HG02852 (cell line): ENCODE results near the gene MTERF2.

Experiments
- ATAC-seq: cut with Tn5 transposase; IDR thresholded peaks from one replicate; pipeline ENCODE4 v1.9.1; 2021; ENCODE audit warnings: mild to moderate bottlenecking, moderate library complexity; ENCODE audit not compliant: unreplicated experiment

Gene MTERF2

GRCh38 chr12:106954462-106955376, 32.2 kb downstream of the MTERF2 start:
- no peak for ATAC-seq

DNA sequence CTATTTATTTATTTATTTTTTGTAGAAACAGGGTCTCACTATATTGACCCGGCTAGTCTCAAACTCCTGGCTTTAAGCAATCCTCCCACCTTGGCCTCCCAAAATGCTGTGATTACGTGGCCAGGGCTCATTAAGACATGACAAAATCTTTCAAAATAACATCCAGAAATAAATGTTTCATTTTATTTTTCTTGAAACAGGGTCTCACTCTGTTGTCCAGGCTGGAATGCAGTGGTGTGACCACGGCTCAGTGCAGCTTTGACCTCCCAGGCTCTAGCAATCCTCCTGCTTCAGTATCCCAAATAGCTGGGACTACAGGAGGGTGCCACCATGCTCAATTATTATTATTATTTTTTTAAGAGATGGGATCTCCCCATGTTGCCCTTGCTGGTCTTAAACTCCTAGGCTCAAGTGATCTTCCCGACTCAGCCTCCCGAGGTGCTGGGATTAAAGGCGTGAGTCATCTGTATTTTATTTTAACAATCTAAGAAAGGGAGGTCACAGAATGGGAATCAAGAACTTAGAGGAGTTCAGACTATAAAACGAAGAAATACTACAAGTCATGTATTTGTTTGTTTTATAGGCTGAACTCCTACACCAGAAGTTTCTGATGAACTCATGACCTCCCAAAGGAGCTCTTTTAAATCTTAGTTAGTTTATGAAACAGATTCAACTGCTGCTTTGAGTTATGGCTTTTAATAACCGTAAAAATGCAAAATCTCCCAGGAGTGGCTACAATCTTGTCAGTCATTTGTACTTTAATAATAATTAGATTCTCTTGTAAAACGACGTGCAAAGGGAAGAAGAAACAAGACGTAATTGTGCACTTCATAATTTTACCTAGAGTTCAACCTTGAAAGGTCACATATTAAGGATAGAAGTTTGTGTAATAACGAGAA, 33.3 kb downstream of the MTERF2 start:
- ATAC-seq, result no peak

DNA sequence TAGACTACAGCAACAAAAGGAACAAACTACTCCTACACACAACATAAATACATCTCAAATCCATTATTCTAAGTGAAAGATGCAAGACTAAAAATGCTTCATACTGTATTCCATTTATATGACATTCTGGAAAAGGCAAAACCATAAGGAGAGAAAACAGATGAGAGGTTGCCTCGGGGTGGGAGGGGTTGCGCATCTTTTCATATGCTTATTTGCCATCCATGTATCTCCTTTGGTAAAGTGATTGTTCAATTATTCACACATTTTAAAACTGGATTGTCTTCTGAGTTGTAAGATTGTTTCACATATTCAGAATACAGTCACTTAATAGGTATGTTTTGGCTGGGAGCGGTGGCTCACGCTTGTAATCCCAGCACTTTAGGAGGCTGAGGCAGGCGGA, 36.4 kb downstream of the MTERF2 start:
- no peak for ATAC-seq

- ATAC-seq, result no peak
These were observed 39.5 kb downstream of the MTERF2 start for GRCh38 chr12:106947461-106947860.

- no peak for ATAC-seq
These were observed 41.6 kb downstream of the MTERF2 start for GRCh38 chr12:106945261-106945851.

DNA sequence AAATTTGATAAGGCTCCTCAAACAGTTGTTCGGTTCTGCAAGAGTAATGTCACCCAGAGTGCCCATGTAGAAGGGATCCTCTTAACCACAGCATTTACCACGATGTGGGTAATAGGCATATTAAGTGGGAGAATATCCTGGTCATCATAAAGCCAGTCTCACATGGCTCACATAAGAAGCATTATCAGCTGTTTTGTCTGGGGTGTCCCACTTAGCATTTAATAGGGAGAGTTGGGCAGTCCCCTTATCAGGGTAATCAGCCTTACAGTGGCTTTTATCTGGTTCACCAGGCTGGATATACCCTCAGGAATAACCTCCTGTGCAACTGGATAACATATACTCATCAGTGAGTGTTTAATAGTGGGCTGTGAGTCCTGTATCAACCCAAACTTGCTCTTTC, 44.2 kb downstream of the MTERF2 start:
- ATAC-seq, result no peak

GRCh38 chr12:106941481-106942156, 45.3 kb downstream of the MTERF2 start:
- no peak for ATAC-seq

GRCh38 chr12:106934277-106934676, 52.7 kb downstream of the MTERF2 start:
- no peak for ATAC-seq
